ENCODE results near the gene POFUT2.

The POFUT2 gene

GRCh38 chr21:45220714-45221490 lies 66.8 kb downstream of the POFUT2 start:
- TF ChIP-seq POLR2AphosphoS5 (IDR thresholded peaks at IDR 0.05; ENCODE audit: low read depth, low read length) (no peak), POLR2A (IDR thresholded peaks at IDR 0.05; ENCODE audit: low read depth, low read length) (no peak), TAF1 (IDR thresholded peaks at IDR 0.05; ENCODE audit: borderline replicate concordance, low read depth, low read length) (no peak)
- FAIRE-seq (no peak), DNase-seq (ENCODE audit: insufficient read length) (no peak)

- no peak for FAIRE-seq
- TF ChIP-seq POLR2AphosphoS5 (IDR thresholded peaks at IDR 0.05; ENCODE audit: low read depth, low read length) (no peak), TAF1 (IDR thresholded peaks at IDR 0.05; ENCODE audit: borderline replicate concordance, low read depth, low read length) (no peak), POLR2A (IDR thresholded peaks at IDR 0.05; ENCODE audit: low read depth, low read length) (no peak)
- no peak for DNase-seq (ENCODE audit: insufficient read length)
Measured at GRCh38 chr21:45220071-45220481, 67.6 kb downstream of the POFUT2 start.

GRCh38 chr21:45219517-45219916 lies 68.2 kb downstream of the POFUT2 start:
- FAIRE-seq (no peak), DNase-seq (ENCODE audit: insufficient read length) (no peak)
- TF ChIP-seq POLR2A (IDR thresholded peaks at IDR 0.05; ENCODE audit: low read depth, low read length) (no peak), POLR2AphosphoS5 (IDR thresholded peaks at IDR 0.05; ENCODE audit: low read depth, low read length) (no peak), TAF1 (IDR thresholded peaks at IDR 0.05; ENCODE audit: borderline replicate concordance, low read depth, low read length) (no peak)

GRCh38 chr21:45217010-45217409 lies 70.7 kb downstream of the POFUT2 start:
- TF ChIP-seq POLR2AphosphoS5 (IDR thresholded peaks at IDR 0.05; ENCODE audit: low read depth, low read length), result no peak
- no peak for TF ChIP-seq TAF1 (IDR thresholded peaks at IDR 0.05; ENCODE audit: borderline replicate concordance, low read depth, low read length)
- no peak for TF ChIP-seq POLR2A (IDR thresholded peaks at IDR 0.05; ENCODE audit: low read depth, low read length)
- DNase-seq (ENCODE audit: insufficient read length) (no peak), FAIRE-seq (no peak)

- TF ChIP-seq POLR2AphosphoS5 (IDR thresholded peaks at IDR 0.05; ENCODE audit: low read depth, low read length) (no peak), POLR2A (IDR thresholded peaks at IDR 0.05; ENCODE audit: low read depth, low read length) (no peak), TAF1 (IDR thresholded peaks at IDR 0.05; ENCODE audit: borderline replicate concordance, low read depth, low read length) (no peak)
- no peak for DNase-seq (ENCODE audit: insufficient read length)
- no peak for FAIRE-seq
Measured at GRCh38 chr21:45215213-45215612, 72.5 kb downstream of the POFUT2 start.
